Activated T-helper 1 cell treated with anti-CD3 and anti-CD28 coated beads, Interleukin-2, amount 50 U/mL, for 16 hours (primary cell): Measurements from ENCODE around the gene CASKIN2.

Experiments used
- DNase-seq, 2 donors: peaks; one replicate each; pipeline ENCODE4 v3.0.0-alpha.2; 2020; ENCODE audit warnings: low read depth in 1 of 2, low spot score in 1 of 2

Gene CASKIN2

GRCh38 chr17:75515496-75516254 is at the start of gene CASKIN2:
Gene CASKIN2, minus strand, starts transcription at chr17:75515537. Its CDS starts 1,733 bp downstream, at chr17:75513804.
- DNase-seq, result peak; percentile 30 to 65

- DNase-seq, result no peak
Observed at GRCh38 chr17:75565066-75565465, 49.7 kb upstream of the CASKIN2 start.

GRCh38 chr17:75564195-75564594 is 48.9 kb upstream of the CASKIN2 start:
- DNase-seq, result no peak

GRCh38 chr17:75563063-75563758 is 47.9 kb upstream of the CASKIN2 start:
- DNase-seq, result no peak

GRCh38 chr17:75561927-75562603 is 46.7 kb upstream of the CASKIN2 start:
- DNase-seq, result no peak

GRCh38 chr17:75559958-75560533 is 44.7 kb upstream of the CASKIN2 start:
- DNase-seq, result no peak

GRCh38 chr17:75558666-75559530 is 43.6 kb upstream of the CASKIN2 start:
- DNase-seq, result no peak

- DNase-seq, result no peak
Observed at GRCh38 chr17:75557852-75558665, 42.7 kb upstream of the CASKIN2 start.

GRCh38 chr17:75557075-75557851 is 41.9 kb upstream of the CASKIN2 start:
- no peak for DNase-seq

GRCh38 chr17:75555679-75556153 is 40.4 kb upstream of the CASKIN2 start:
- DNase-seq, result no peak

GRCh38 chr17:75553295-75554110 is 38.2 kb upstream of the CASKIN2 start:
- no peak for DNase-seq

GRCh38 chr17:75552425-75553294 is 37.3 kb upstream of the CASKIN2 start:
- DNase-seq, result no peak

- no peak for DNase-seq
Observed at GRCh38 chr17:75551266-75551665, 35.9 kb upstream of the CASKIN2 start.

- DNase-seq, result no peak
Observed at GRCh38 chr17:75550139-75550465, 34.8 kb upstream of the CASKIN2 start.

GRCh38 chr17:75549246-75550138 is 34.2 kb upstream of the CASKIN2 start:
- DNase-seq, result no peak

GRCh38 chr17:75548813-75549212 is 33.5 kb upstream of the CASKIN2 start:
- DNase-seq, result no peak
